ENCODE results near the gene LTB. TPM values are rescaled to one million over a fixed set of nuclear protein-coding genes. Genes with fewer than 3 reads are reported as not detected.

LTB gene
- total and polyA plus RNA-seq, 2 of the 13 experiments (the other 11 are each of a cell fraction or from before 2014, with no cell fraction given) = 0.09 to 0.22 TPM

GRCh38 chr6:31619805-31620585 lies 37.8 kb upstream of the LTB start (continued):
- no peak for TF ChIP-seq FOXO4 (CRISPR knock-in tag; conservative IDR thresholded peaks at IDR 0.05)
- TF ChIP-seq SYNCRIP (IDR thresholded peaks at IDR 0.05; ENCODE audit: insufficient read depth, low read depth, low read length) = no peak
- TF ChIP-seq MLX (CRISPR knock-in tag; IDR thresholded peaks at IDR 0.05) = no peak
- peak; percentile 69; the same call in 1 of the 2 replicates for TF ChIP-seq MTA1 (CRISPR knock-in tag; IDR thresholded peaks at IDR 0.05; ENCODE audit: borderline replicate concordance)
- peak; percentile 84 for TF ChIP-seq ZNF335 (CRISPR knock-in tag; IDR thresholded peaks at IDR 0.05)
- no peak for TF ChIP-seq HOXA9 (CRISPR knock-in tag; IDR thresholded peaks at IDR 0.05; ENCODE audit: borderline replicate concordance)
- peak; percentile 84; the same call in 1 of the 2 replicates for TF ChIP-seq CSRNP1 (CRISPR knock-in tag; IDR thresholded peaks at IDR 0.05)
- no peak for TF ChIP-seq FUBP1 (CRISPR knock-in tag; IDR thresholded peaks at IDR 0.05; ENCODE audit: borderline replicate concordance)
- no peak for TF ChIP-seq CENPX (CRISPR knock-in tag; IDR thresholded peaks at IDR 0.05)
- TF ChIP-seq ZNF598 (CRISPR knock-in tag; IDR thresholded peaks at IDR 0.05; ENCODE audit: borderline replicate concordance) = 0 out of 2 replicates have a peak, but pooled peaks have one; percentile 33
- 0 out of 2 replicates have a peak, but pooled peaks have one; percentile 6 for TF ChIP-seq BCL3 (CRISPR knock-in tag; IDR thresholded peaks at IDR 0.05)
- no peak for TF ChIP-seq ZNF550 (CRISPR knock-in tag; IDR thresholded peaks at IDR 0.05; ENCODE audit: borderline replicate concordance)
- no peak for TF ChIP-seq ZKSCAN1 (IDR thresholded peaks at IDR 0.05; ENCODE audit: low read length)
- TF ChIP-seq ZNF501 (CRISPR knock-in tag; IDR thresholded peaks at IDR 0.05) = no peak; the same call in 1 of the 2 replicates
- TF ChIP-seq YY1 (IDR thresholded peaks at IDR 0.05; ENCODE audit: insufficient read depth, insufficient replicate concordance, low read depth, low read length) = peak; percentile 52
- TF ChIP-seq ZNF281 (CRISPR knock-in tag; IDR thresholded peaks at IDR 0.05; ENCODE audit: borderline replicate concordance) = no peak
- TF ChIP-seq DR1 (CRISPR knock-in tag; IDR thresholded peaks at IDR 0.05) = peak; percentile 80
- peak; percentile 99 for TF ChIP-seq HNRNPLL (IDR thresholded peaks at IDR 0.05; ENCODE audit: low read depth, low read length, poor library complexity, severe bottlenecking)
